Left kidney (tissue), 2 donors: Measurements from ENCODE around the gene EFCAB13. TPM values are rescaled to one million over a fixed set of nuclear protein-coding genes. Genes with fewer than 3 reads are reported as not detected.
"Not testable (repeated sequence)": the region's sequence is repeated elsewhere in the genome, so short reads cannot be mapped to it uniquely, and the experiment has no call there.

Experiments
- DNase-seq: peaks from one replicate; pipeline ENCODE4 v3.0.0-alpha.2; 2013
- polyA plus RNA-seq: library from polyadenylated mRNA; unstranded; fragments of 120-200 nt; gene quantifications from one replicate; pipeline ENCODE4 v1.2.1, GENCODE V29; 2013; ENCODE audit not compliant: insufficient read length

Gene EFCAB13
- polyA plus RNA-seq, 1 donor, result 14.1 TPM

- DNase-seq, result peak; percentile 57
Observed at GRCh38 chr17:47324224-47325020, 667 bp downstream of the EFCAB13 start.

DNA sequence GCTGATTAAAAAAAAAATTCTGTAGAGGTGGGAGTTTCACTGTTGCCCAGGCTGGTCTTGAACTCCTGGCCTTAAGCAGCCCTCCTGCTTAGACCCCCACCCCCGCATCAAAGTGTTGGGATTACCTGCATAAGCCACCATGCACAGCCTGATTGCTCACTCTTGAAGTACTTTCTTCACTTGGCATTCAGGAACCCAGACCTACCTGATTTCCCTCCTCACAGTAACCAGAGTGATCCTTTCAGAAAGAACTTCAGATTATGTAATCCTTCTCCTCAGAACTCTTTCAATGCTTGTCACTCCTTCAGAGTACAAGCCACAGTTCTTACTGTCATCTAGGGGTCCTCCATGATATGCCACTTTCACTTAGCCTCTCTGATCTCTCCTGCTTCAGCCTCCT, 1.4 kb downstream of the EFCAB13 start:
- no peak for DNase-seq

GRCh38 chr17:47330548-47330947, 6.8 kb downstream of the EFCAB13 start:
- DNase-seq, result no peak

DNA sequence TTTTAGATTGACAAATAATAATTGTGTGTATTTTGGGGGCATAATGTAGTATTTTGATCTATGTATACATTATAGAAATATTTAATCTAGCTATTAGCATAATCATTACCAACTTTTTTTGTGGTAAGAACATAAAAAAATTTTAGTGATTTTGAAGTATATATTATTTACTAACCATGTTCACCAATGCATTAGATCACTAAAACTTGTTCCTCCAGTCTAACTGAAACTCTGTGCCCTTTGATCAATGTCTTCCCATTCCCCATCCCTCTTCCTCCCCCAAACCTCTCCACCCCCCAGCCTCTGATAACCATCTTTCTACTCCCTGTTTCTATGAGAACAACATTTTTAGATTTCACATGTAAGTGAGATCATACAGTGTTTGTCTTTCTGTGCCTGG, 8.5 kb downstream of the EFCAB13 start:
- DNase-seq, result no peak

- DNase-seq, result no peak
Observed at GRCh38 chr17:47335101-47335936, 11.6 kb downstream of the EFCAB13 start.

- no peak for DNase-seq
Observed at GRCh38 chr17:47338026-47338425, 14.3 kb downstream of the EFCAB13 start.

GRCh38 chr17:47352848-47353247, 29.1 kb downstream of the EFCAB13 start:
- DNase-seq, result no peak

- DNase-seq, result no peak
Observed at GRCh38 chr17:47358652-47359051, 34.9 kb downstream of the EFCAB13 start.

GRCh38 chr17:47363171-47363570, 39.4 kb downstream of the EFCAB13 start:
- no peak for DNase-seq

- DNase-seq, result no peak
Observed at GRCh38 chr17:47367257-47367656, 43.5 kb downstream of the EFCAB13 start.

DNA sequence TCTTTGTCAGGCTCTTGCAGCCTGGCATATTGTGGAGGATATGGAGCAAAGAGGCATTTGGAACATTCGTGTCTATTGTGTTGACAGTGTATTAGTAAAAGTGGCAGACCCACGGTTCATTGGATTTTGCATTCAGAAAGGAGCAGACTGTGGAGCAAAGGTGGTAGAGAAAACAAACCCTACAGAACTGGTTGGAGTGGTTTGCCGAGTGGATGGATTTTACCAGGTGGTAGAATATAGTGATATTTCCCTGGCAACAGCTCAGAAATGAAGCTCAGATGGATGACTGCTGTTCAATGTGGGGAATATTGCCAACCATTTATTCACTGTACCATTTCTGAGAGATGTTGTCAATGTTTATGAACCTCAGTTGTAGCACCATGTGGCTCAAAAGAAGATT, 44.5 kb downstream of the EFCAB13 start:
- peak; percentile 2 for DNase-seq

- DNase-seq, result not testable (repeated sequence)
Observed at GRCh38 chr17:47370899-47371298, 47.1 kb downstream of the EFCAB13 start.

DNA sequence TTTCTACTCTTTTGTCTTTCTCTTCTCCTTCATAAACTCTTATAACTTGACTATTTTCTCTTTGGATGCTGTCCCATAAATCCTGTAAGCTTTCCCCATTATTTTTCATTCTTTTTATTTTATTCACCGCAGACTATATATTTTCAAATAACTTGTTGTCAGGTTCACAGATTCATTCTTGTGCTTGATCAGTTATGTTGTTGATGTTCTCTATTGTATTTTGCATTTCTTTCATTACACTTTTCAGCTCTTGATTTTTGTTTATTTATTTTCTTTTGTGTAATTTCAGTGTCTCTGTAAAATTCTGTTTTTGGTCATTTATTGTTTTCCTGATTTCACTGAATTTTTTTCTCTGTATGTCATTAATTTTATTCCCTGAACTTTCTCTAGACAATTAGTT, 49.2 kb downstream of the EFCAB13 start:
- DNase-seq, result no peak

GRCh38 chr17:47376247-47376646, 52.5 kb downstream of the EFCAB13 start:
- no peak for DNase-seq

GRCh38 chr17:47388825-47389224, 65.1 kb downstream of the EFCAB13 start:
- no peak for DNase-seq

DNA sequence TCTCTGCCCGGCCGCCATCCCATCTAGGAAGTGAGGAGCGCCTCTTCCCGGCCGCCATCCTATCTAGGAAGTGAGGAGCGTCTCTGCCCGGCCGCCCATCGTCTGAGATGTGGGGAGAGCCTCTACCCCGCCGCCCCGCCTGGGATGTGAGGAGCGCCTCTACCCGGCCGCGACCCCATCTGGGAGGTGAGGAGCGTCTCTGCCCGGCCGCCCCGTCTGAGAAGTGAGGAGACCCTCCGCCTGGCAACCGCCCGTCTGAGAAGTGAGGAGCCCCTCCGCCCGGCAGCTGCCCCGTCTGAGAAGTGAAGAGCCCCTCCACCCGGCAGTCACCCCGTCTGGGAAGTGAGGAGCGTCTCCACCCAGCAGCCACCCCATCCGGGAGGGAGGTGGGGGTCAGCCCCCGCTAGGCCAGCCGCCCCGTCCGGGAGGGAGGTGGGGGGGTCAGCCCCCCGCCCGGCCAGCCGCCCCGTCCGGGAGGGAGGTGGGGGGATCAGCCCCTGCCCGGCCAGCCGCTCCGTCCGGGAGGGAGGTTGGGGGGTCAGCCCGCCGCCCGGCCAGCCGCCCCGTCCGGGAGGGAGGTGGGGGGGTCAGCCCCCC, 73.9 kb downstream of the EFCAB13 start:
- not testable (repeated sequence) for DNase-seq

DNA sequence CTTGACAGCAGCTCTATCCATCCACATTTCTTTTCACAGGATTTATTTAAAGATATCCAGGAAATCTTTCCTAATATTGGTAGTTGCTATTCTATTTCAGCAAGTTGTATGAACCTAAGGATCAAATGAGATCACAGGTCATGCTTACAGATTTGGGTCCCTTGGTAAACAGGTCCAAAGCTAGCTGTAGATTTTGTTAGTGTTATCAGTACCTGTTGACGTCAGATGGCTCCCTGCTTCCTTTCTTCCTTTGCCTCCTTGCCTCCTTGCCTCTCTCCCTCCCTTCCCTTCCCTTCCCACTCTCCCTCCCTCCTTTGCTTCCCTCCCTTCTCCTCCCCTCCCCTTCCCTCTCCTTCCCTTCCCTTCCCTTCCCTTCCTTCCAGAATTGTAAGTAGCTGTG, 76.6 kb downstream of the EFCAB13 start:
- no peak for DNase-seq

DNA sequence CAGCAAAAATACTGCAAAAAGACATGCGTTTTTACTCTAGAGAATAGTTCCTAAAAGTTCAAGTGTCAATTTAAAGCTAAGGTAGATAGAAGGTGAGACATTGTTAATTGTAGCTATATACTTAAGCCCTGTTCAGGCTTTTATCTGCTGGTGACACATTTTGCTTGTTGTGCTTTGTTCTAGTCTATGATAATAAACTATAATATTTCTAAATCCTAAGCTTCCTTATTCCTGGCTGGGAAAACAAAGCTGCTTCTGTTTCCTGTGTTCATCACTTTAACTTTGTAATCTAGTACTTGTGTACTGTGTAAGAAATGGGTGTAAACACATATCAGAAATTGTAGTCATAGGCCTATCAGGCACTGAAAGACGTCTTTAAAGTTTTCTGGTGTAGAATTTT, 77.3 kb downstream of the EFCAB13 start:
- no peak for DNase-seq

DNA sequence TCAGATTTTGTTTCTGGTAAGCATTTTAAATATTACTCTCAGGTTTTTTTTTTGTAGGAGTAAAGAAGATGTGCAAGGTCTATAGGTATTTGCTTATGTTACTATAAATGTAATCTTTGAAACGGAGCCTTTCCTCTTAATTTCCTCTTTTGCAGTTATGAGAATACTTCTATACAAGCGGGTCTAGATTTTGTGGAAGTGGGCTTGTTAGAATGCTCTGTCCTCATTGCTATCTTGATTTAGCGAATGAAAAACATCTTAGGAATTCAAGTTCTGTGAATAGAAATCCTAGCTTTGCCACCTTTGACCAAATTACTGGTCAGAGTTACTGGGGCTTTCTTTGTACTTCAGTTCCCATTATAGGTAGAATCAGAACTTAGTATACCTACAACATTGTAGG, 80.3 kb downstream of the EFCAB13 start:
- no peak for DNase-seq

DNA sequence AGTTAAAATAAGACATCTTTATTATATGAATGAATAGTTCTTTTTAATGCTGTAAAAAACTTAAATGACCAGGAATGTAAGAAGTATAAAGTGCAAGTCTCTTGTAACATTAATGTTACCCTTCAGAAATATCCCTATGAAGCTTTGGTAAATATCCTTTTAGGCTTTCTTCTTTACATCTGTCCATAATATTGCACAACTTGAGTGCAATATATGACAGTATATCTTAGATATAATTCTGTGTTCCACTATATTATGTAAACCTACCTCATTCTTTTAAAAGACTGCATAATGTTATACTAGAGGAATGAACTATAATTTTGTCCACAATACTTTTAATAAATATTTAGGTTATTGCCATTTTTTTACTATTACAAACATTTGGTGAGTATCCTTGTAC, 81.1 kb downstream of the EFCAB13 start:
- no peak for DNase-seq

GRCh38 chr17:47413872-47414271, 90.1 kb downstream of the EFCAB13 start:
- DNase-seq, result no peak

GRCh38 chr17:47414612-47415011, 90.9 kb downstream of the EFCAB13 start:
- DNase-seq, result no peak
